Panc1 (cell line): ENCODE measurements around the gene PDLIM7.

Experiments
- CTCF ChIP-seq: fragments of 450-650 bp; IDR thresholded peaks from 2 replicates; pipeline ENCODE4 v1.5.1; 2017; ENCODE audit warnings: mild to moderate bottlenecking
- POLR2AphosphoS5 ChIP-seq: IDR thresholded peaks from 2 replicates; pipeline ENCODE4 v1.6.1; 2012; ENCODE audit warnings: mild to moderate bottlenecking, low read depth, low read length, moderate library complexity

GRCh38 chr5:177514541-177514940, 17.1 kb upstream of the PDLIM7 start:
- TF ChIP-seq CTCF (no peak), POLR2AphosphoS5 (no peak)
